ENCODE data around the gene SERBP1. TPM values are rescaled to one million over a fixed set of nuclear protein-coding genes. Genes with fewer than 3 reads are reported as not detected.

Gene SERBP1
- total RNA-seq, 1 experiment from 2014 or later, result 156 TPM

DNA sequence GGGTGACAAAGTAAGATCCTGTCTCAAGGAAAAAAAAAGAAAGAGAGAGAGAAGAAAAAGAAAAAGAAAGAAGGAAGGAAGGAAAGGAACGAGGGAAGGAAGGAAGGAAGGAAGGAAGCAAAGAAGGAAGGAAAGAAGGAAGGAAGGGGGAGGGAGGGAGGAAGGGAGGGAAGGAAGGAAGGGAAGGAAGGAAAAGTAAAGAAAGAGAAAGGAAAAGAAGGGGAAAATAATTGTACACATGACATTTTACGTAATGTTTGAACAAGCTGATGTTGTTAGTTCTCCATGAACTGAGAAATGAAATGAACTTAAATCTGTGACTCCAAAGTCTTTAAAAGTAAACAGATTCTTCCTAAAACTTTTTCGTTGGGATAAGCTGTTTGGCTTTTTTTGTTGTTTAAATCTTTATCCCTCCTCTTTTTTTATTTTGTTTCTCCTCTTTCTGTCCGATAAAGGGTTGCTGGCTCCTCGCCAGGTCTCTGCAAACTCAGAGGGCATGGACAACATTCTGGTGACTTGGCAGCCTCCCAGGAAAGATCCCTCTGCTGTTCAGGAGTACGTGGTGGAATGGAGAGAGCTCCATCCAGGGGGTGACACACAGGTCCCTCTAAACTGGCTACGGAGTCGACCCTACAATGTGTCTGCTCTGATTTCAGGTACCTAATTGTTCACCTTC, 62.7 kb downstream of the SERBP1 start:
- Histone ChIP-seq H3K4me1 (ENCODE audit: low read length) (no peaks in the 10 kb centered on the region), H3K27me3 (ENCODE audit: low read length) (no peaks in the 10 kb centered on the region), H3K9ac (ENCODE audit: low read length) (no peak overlapping the region), H4K20me1 (ENCODE audit: insufficient read depth, low read depth, low read length) (no peaks in the 10 kb centered on the region), H2AFZ (ENCODE audit: low read length) (no peak overlapping the region), H3K9me3 (ENCODE audit: low read length) (no peaks in the 10 kb centered on the region), H3K4me2 (ENCODE audit: low read depth, low read length, poor library complexity, severe bottlenecking) (no peak overlapping the region), H3K27ac (ENCODE audit: low read length) (no peak overlapping the region), H3K36me3 (ENCODE audit: insufficient read depth, low read length) (peaks cover 16% of the 10 kb centered on the region), H3K9me2 (replicated peaks; ENCODE audit: insufficient read depth, low read length) (no peaks in the 10 kb centered on the region), H3K79me2 (ENCODE audit: low read length) (no peaks in the 10 kb centered on the region), H3K4me3 (ENCODE audit: low read length) (no peak overlapping the region)
- no peak for DNase-seq

DNA sequence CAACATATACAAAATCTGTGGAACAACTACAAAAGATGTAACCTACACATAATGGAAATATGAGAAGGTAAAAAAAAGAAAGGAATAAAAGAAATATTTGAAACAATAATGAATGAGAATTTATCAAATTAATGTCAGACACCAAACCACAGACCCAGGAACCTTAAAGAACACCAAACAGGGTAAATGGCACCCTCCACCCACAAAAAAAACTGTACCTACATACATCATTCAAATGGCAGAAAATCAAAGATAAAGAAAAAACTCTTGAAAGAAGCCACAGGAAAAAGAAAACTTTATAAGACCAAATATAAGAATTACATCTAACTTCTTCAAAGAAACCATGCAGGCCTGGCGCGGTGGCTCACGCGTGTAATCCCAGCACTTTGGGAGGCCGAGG, 68.6 kb downstream of the SERBP1 start:
- H3K9ac ChIP-seq (ENCODE audit: low read length), result no peak overlapping the region

DNA sequence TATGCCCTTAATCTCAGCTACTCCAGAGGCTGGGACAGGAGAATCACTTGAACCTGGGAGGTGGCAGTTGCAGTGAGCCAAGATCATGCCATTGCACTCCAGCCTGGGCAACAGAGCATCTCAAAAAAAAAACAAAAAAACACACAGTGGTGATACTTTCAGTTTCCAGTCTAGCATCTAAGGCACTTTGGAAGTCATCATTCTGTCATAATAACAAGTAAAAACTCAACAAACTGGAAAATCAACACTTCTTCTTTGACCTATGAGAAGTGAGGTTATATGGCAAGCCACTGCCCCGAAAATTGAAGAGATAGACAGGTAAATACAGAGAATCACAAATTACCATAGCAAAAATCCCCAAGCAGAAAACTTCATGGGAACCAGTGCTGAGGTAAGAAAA, 70.6 kb downstream of the SERBP1 start:
- Histone ChIP-seq H3K4me3 (ENCODE audit: low read length) (no peak overlapping the region), H3K9me3 (ENCODE audit: low read length) (no peaks in the 10 kb centered on the region), H3K79me2 (ENCODE audit: low read length) (no peaks in the 10 kb centered on the region), H3K9me2 (replicated peaks; ENCODE audit: insufficient read depth, low read length) (no peaks in the 10 kb centered on the region), H3K27ac (ENCODE audit: low read length) (no peak overlapping the region), H3K36me3 (ENCODE audit: insufficient read depth, low read length) (peaks cover 10% of the 10 kb centered on the region), H3K4me1 (ENCODE audit: low read length) (no peaks in the 10 kb centered on the region), H3K9ac (ENCODE audit: low read length) (no peak overlapping the region), H2AFZ (ENCODE audit: low read length) (no peak overlapping the region), H4K20me1 (ENCODE audit: insufficient read depth, low read depth, low read length) (no peaks in the 10 kb centered on the region), H3K4me2 (ENCODE audit: low read depth, low read length, poor library complexity, severe bottlenecking) (no peak overlapping the region), H3K27me3 (ENCODE audit: low read length) (no peaks in the 10 kb centered on the region)
- DNase-seq, result no peak

More for the DNA sequence above, 68.6 kb downstream of the SERBP1 start:
- Histone ChIP-seq H3K4me1 (ENCODE audit: low read length) (no peaks in the 10 kb centered on the region), H3K27ac (ENCODE audit: low read length) (no peak overlapping the region), H3K4me2 (ENCODE audit: low read depth, low read length, poor library complexity, severe bottlenecking) (no peak overlapping the region), H4K20me1 (ENCODE audit: insufficient read depth, low read depth, low read length) (no peaks in the 10 kb centered on the region), H2AFZ (ENCODE audit: low read length) (no peak overlapping the region), H3K36me3 (ENCODE audit: insufficient read depth, low read length) (peaks cover 6% of the 10 kb centered on the region; the same call in 1 of the 2 replicates), H3K4me3 (ENCODE audit: low read length) (no peak overlapping the region), H3K27me3 (ENCODE audit: low read length) (no peaks in the 10 kb centered on the region), H3K79me2 (ENCODE audit: low read length) (no peaks in the 10 kb centered on the region), H3K9me2 (replicated peaks; ENCODE audit: insufficient read depth, low read length) (no peaks in the 10 kb centered on the region), H3K9me3 (ENCODE audit: low read length) (no peaks in the 10 kb centered on the region)
- DNase-seq, result no peak

Small RNAs within 50 kb of the gene (small RNA-seq; reads per million reads assigned to genes)
- gene RNU6-387P, result not detected

Other genes with a start within 250 kb of the SERBP1 start
- not detected in 2 replicates for gene IL12RB2, start 122.5 kb downstream of the SERBP1 start, total RNA-seq (2014; rRNA removed; shearing (Covaris generic); ENCODE audit: low replicate concordance)